DMS79 treated with DMSO at 0.1 percent for 48 hours (cell line): ENCODE results near the gene SPDYE3.
"Not testable (repeated sequence)": the region's sequence is repeated elsewhere in the genome, so short reads cannot be mapped to it uniquely, and the experiment has no call there.

Source experiments
- DNase-seq: peaks from one replicate; lab custom pipeline; 2025; lab: John Stamatoyannopoulos, UW

The SPDYE3 gene

DNA sequence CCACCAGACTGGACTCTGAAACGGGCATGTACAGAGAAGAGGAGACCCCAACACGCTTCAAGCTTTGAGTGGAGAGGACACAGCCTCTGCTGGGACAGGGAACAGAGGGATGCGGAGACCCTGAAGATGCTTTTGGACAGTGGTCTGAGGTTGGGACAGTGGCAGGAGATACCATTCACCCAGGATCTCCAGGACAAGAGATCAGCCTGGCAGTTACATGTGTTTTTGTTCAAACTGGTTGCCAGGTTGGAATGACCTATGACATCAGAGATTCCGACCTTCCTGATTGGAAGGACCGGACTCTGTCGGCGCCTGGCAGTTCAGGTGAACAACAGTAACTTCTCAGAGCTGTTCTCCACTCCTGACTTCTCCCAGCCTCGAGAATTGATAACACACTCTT lies at the start of gene SPDYE3:
TSS of gene SPDYE3 (plus strand) at position 301 of the 400 bp plus-strand sequence. CDS start 184 bp downstream, outside the sequence.
- not testable (repeated sequence) for DNase-seq

- DNase-seq, result not testable (repeated sequence)
These were observed 47.5 kb upstream of the SPDYE3 start for GRCh38 chr7:100259984-100260383.

GRCh38 chr7:100262896-100263295 lies 44.6 kb upstream of the SPDYE3 start:
- not testable (repeated sequence) for DNase-seq

GRCh38 chr7:100264223-100264622 lies 43.3 kb upstream of the SPDYE3 start:
- not testable (repeated sequence) for DNase-seq

GRCh38 chr7:100264669-100265165 lies 42.8 kb upstream of the SPDYE3 start:
- DNase-seq, result not testable (repeated sequence)

- DNase-seq, result not testable (repeated sequence)
These were observed 41.7 kb upstream of the SPDYE3 start for GRCh38 chr7:100265851-100266250.

DNA sequence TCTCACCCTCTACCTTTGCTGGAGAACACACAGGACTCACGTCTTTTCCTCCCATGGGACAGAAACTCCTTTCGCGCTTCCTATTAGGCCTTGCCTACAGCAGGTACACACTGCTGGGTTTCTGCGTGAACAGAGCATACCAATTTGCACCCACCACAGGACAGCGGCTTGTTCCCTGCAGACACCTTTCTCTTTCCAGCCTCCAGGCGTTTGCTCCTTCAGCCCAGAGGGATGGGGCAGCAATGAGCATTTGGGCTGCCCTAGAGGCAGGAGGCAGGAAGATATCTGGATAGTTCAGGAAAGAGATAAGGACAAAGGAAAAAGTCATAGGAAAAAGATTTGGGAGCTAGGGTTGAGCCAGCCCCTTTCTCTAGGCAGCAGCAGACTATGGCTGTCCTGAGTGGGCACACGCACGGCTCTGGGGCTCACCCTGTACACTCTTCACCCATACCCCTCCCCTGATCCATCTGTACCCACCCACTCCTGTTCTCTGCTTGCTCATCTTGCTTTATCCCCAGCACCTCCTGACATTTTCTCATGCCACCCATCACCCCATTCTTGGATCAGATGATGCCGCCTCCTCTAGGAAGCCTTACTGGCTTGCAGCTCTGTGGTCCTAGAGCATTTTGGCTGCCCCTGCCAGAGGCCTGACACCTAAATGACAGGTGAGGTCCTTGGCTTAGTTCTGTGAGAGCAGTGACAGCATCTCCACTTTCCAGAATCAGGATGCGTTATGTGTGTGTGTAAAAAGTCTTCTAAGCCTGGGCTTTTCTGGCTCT lies 40.7 kb upstream of the SPDYE3 start:
- no peak for DNase-seq

DNA sequence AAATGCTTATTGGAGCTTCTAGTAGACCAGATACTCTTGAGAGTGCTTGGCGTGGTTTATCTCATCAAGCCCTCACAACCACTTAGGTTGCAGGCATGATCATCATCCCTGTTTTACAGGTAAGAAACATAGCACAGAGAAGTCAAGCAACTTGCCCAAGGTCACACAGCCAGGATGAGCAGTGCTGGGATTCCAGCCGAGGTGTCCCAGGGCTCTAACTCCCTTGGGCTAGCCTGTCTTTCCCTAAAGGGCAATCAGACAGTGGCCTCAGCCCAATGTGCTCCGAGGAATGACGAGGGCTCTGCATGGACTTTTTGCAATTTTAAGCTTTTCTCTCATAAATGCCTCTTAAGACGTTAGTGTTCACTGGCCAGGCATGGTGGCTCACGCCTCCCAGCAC lies 39.9 kb upstream of the SPDYE3 start:
- no peak for DNase-seq

- DNase-seq, result not testable (repeated sequence)
These were observed 38.6 kb upstream of the SPDYE3 start for GRCh38 chr7:100268882-100269281.

DNA sequence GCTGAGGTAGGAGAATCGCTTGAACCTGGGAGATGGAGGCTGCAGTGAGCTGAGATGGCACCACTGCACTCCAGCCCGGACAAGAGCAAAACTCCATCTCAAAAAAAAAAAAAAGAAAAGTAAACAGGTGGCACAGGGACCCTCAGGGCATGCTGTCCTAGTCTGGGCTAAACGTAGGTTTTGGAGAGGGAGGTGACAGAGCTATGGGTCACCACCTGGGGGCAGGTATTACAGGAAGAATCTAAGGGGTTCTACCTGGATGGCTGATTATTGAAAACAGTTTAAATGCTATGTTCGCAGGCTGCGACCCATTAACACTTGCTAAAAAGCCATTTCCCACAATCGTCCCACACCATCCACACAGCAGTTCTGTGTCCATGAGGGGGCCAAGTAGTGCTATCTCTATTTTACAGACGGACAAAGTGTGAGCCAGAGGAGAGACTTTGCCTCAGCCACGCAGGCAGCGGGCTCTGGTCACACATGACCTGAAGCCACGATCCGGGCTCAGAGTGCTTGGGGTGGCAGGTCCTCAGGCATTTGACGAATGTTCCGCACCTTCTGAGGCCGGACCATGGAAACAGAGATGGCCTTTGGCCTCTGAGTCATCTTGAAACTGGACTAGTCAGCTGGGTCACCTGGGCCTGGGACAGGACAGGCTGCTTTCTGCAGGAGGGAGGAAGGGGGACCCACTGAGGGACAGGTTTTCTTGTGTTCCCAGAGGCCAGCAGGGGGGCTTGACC lies 38.0 kb upstream of the SPDYE3 start:
- DNase-seq, result not testable (repeated sequence)

GRCh38 chr7:100270046-100270918 lies 37.2 kb upstream of the SPDYE3 start:
- DNase-seq, result not testable (repeated sequence)

GRCh38 chr7:100270941-100271593 lies 36.4 kb upstream of the SPDYE3 start:
- DNase-seq, result peak; percentile 22

DNA sequence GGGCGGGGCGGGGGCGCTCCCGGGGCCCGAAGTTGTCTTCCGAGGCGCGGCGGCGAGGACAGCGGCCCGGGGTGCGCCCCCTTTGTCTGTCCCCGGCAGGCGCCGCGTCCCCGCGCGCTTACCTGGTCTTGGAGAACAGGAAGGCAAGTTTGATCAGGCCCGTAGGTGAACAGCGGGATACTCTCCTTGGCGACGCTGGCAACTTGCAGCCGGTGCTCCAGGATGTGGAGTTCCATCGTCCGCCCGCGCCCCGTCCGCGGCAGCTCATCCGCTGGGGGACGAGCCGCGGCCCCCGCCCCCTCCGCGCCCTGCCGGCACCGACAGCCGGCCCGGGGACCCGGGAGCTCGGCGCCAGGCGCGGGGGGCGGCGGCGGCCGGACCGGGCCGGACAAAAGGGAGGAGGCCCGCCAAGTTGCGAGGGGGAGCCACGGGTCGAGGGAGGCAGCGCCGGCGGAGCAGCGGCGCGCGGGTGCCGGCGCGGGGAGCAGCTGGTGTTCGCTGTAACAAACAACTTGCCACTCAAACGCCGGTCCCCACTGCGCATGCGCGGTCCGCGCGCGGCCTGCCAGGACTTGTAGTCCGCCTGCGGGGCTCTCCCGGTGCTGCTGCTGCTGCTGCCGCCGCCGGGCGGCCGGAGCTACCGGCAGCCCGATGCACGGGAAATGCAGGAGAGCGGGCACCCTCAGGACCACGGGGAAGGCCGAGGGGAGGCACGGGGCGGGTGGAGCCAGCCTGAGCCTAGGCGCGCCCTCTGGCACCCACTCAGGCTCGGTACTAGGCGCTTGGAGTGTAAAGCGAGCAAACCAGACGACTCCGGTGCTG lies 35.6 kb upstream of the SPDYE3 start:
- peak; percentile 90 for DNase-seq

DNA sequence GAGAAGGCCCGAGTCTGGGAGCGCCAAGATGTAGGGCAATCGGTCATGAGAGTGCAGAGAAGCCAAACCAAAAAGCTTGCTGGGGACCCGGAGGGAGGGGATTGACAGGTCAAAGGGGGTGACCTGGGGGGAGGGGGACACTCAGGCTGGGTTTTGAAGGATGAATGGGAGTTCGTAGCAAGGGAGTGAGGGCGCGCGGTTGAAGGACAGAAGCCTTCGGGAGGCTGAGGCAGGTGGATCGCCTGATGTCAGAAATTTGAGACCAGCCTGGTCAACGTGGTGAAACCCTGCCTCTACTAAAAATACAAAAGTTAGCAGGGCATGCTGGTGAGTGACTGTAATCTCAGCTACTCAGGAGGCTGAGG lies 35.0 kb upstream of the SPDYE3 start:
- not testable (repeated sequence) for DNase-seq

GRCh38 chr7:100275120-100275519 lies 32.4 kb upstream of the SPDYE3 start:
- DNase-seq, result no peak

DNA sequence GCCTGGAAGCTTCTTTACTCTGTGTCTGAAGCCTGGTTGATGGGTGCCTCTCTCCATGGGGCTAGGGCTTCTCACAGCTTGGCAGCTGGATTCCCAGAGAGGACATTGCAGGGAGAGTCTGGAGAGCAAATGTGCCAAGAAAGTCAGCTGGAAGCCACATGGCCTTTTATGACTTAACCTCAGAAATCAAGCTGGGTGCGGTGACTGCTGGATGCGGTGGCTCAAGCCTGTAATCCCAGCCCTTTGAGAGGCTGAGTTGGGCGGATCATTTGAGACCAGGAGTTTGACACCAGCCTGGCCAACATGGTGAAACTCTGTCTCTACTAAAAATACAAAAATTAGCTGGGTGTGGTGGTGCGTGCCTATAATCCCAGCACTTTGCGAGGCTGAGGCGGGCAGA lies 31.4 kb upstream of the SPDYE3 start:
- not testable (repeated sequence) for DNase-seq

- DNase-seq, result not testable (repeated sequence)
These were observed 25.4 kb upstream of the SPDYE3 start for GRCh38 chr7:100282069-100282608.

DNA sequence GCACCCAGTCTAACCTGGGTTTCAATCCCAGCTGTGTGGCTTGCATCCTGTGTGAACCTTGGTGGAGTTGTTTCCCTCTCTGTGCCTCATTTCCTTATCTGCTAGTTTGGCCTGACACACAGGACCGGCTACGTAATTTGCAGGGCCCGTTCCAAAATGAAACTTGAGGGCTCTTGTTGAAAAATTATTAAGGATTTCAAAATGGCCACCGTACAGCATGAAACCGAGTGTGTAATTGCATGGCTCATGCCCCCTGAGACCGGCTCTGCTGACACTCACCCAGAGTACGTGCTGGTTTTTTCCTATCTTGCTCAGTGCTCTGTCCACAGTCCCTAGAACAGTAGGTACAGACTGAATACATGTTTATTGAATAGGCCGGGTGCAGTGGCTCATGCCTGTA lies 24.4 kb upstream of the SPDYE3 start:
- not testable (repeated sequence) for DNase-seq

- not testable (repeated sequence) for DNase-seq
These were observed 20.1 kb upstream of the SPDYE3 start for GRCh38 chr7:100287191-100287969.
